ENCODE data around the gene TSPAN5. TPM values are rescaled to one million over a fixed set of nuclear protein-coding genes. Genes with fewer than 3 reads are reported as not detected.

The TSPAN5 gene
- total RNA-seq, result 15.1 and 47.8 TPM in 2 replicates

DNA sequence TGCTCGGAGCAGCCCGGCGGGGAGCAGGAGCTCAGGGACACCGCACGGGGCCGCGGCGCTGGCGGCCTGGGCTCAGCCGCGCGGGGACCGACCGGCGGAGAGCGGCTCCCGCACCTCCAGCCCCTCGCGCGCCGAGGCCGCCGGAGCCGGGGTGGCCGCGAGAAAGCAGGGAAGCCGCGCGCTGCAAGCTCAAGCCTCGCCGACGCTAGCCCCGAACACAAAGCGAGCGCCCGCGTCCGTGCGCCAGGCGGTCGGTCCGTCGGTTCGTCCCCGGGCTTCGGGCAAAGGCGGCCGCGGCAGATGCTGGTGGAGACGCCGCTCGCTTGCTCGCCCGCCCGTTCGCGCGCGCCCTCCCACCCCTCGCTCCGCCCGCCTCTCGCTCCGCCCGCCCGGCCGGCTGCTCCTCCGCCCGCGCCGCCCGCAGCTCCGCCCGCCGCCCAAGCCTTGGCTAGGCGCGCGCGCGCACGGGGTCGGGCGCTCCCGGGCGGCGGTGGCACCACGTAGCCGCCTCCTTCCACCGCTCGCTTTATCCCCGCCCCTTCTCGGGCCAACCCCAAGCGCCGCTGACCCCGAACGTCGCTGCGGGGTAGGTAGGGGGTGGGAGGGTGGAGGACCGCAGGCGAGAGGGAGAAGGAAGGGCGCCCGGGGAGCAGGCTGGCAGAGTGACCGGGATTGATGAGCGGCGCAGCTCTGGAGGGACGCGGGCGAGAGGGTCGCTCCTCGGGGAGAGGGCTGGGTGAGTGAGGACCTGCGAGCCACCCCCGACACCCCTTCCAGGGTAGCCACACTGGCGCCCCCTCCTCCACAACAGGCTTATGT lies at the start of gene TSPAN5:
Gene TSPAN5 (minus strand): TSS at position 325 of the 819 bp plus-strand sequence.

